Upper lobe of left lung (tissue), 4 donors: ENCODE data around the gene TTF2.

Experiments
- EP300 ChIP-seq, 4 donors: sonication (generic); formaldehyde crosslinking; IDR thresholded peaks; one replicate each; pipeline ENCODE4 v1.5.1; 2017; ENCODE audit warnings: antibody characterized with exemption in 4 of 4, control low read depth in 2 of 4
- POLR2A ChIP-seq, 4 donors: fragments of 450-650 bp; IDR thresholded peaks; one replicate each; pipeline ENCODE4 v1.5.1; 2016 to 2017; ENCODE audit warnings: antibody characterized with exemption in 4 of 4, mild to moderate bottlenecking in 2 of 4
- POLR2AphosphoS5 ChIP-seq, 2 donors: sonication (generic); formaldehyde crosslinking; IDR thresholded peaks; one replicate each; pipeline ENCODE4 v1.5.1; 2017; ENCODE audit warnings: antibody characterized with exemption in 2 of 2
- TF ChIP-seq, protein P1 (sequence below), 6 experiments: fragments of 450-650 bp in 4 of 6; fragments of 200-600 bp in 2 of 6; sonication (generic) in 2 of 6; IDR thresholded peaks; one replicate each; pipeline ENCODE4 v1.5.1; 2016 to 2019; ENCODE audit warnings: antibody characterized with exemption in 6 of 6

DNA sequence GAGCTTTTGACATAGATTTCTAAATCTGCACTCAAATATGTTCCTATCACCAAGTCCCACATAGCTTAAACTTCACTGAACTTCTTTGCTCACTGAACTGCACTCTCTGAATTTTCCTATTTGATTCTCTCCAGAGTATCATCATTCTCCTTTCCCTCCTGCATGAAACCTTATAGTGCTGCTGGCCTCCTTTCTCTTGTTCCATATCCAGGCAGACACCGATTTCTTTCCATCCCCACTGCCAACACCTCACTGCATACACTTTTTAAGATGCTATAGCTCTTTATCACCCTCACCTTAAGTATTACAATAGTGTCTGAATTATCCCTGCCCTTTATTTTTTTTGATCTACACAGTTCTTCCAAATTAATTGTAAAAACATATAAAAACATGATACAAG, 64.5 kb downstream of the TTF2 start:
- TF ChIP-seq EP300 (IDR thresholded peaks at IDR 0.05) (no peak), POLR2A (IDR thresholded peaks at IDR 0.05) (no peak), POLR2AphosphoS5 (IDR thresholded peaks at IDR 0.05) (no peak)
- TF ChIP-seq, protein P1, sequence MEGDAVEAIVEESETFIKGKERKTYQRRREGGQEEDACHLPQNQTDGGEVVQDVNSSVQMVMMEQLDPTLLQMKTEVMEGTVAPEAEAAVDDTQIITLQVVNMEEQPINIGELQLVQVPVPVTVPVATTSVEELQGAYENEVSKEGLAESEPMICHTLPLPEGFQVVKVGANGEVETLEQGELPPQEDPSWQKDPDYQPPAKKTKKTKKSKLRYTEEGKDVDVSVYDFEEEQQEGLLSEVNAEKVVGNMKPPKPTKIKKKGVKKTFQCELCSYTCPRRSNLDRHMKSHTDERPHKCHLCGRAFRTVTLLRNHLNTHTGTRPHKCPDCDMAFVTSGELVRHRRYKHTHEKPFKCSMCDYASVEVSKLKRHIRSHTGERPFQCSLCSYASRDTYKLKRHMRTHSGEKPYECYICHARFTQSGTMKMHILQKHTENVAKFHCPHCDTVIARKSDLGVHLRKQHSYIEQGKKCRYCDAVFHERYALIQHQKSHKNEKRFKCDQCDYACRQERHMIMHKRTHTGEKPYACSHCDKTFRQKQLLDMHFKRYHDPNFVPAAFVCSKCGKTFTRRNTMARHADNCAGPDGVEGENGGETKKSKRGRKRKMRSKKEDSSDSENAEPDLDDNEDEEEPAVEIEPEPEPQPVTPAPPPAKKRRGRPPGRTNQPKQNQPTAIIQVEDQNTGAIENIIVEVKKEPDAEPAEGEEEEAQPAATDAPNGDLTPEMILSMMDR (IDR thresholded peaks at IDR 0.05) = no peak
